Measurements from ENCODE around the gene SH2D3A.
"Not testable (repeated sequence)": the region's sequence is repeated elsewhere in the genome, so short reads cannot be mapped to it uniquely, and the experiment has no call there.

SH2D3A gene

GRCh38 chr19:6767357-6768235, at the start of gene SH2D3A:
TSS of gene SH2D3A (minus strand) at chr19:6767435. CDS start at chr19:6763748, 3,687 bp downstream.
- no peak for FAIRE-seq

GRCh38 chr19:6813659-6814058, 46.4 kb upstream of the SH2D3A start:
- FAIRE-seq, result no peak

GRCh38 chr19:6812612-6813011, 45.4 kb upstream of the SH2D3A start:
- no peak for FAIRE-seq

GRCh38 chr19:6811906-6812305, 44.7 kb upstream of the SH2D3A start:
- FAIRE-seq, result no peak

- no peak for FAIRE-seq
Measured at GRCh38 chr19:6811378-6811777, 44.1 kb upstream of the SH2D3A start.

- no peak for FAIRE-seq
Measured at GRCh38 chr19:6809262-6809661, 42.0 kb upstream of the SH2D3A start.

- FAIRE-seq, result no peak
Measured at GRCh38 chr19:6808494-6808893, 41.3 kb upstream of the SH2D3A start.

GRCh38 chr19:6807291-6807690, 40.1 kb upstream of the SH2D3A start:
- FAIRE-seq, result no peak

- FAIRE-seq, result no peak
Measured at GRCh38 chr19:6806488-6806887, 39.3 kb upstream of the SH2D3A start.

- no peak for FAIRE-seq
Measured at GRCh38 chr19:6803036-6803404, 35.8 kb upstream of the SH2D3A start.

- FAIRE-seq, result no peak
Measured at GRCh38 chr19:6802336-6803035, 35.3 kb upstream of the SH2D3A start.

- no peak for FAIRE-seq
Measured at GRCh38 chr19:6801485-6802086, 34.4 kb upstream of the SH2D3A start.

GRCh38 chr19:6800991-6801484, 33.8 kb upstream of the SH2D3A start:
- FAIRE-seq, result no peak

- FAIRE-seq, result not testable (repeated sequence)
Measured at GRCh38 chr19:6800160-6800790, 33.0 kb upstream of the SH2D3A start.

- no peak for FAIRE-seq
Measured at GRCh38 chr19:6797646-6798045, 30.4 kb upstream of the SH2D3A start.

- FAIRE-seq, result no peak
Measured at GRCh38 chr19:6796278-6796677, 29.0 kb upstream of the SH2D3A start.

- no peak for FAIRE-seq
Measured at GRCh38 chr19:6794686-6795431, 27.6 kb upstream of the SH2D3A start.

- FAIRE-seq, result no peak
Measured at GRCh38 chr19:6793973-6794372, 26.7 kb upstream of the SH2D3A start.

- no peak for FAIRE-seq
Measured at GRCh38 chr19:6793411-6793810, 26.2 kb upstream of the SH2D3A start.

- no peak for FAIRE-seq
Measured at GRCh38 chr19:6791237-6791636, 24.0 kb upstream of the SH2D3A start.

GRCh38 chr19:6790194-6791128, 23.2 kb upstream of the SH2D3A start:
- no peak for FAIRE-seq

All from endometrium (tissue), 2 donors.